HG03280 (cell line): Measurements from ENCODE around the gene PIK3AP1.
"Not testable (repeated sequence)": the region's sequence is repeated elsewhere in the genome, so short reads cannot be mapped to it uniquely, and the experiment has no call there.

Experiments
- ATAC-seq: cut with Tn5 transposase; IDR thresholded peaks from one replicate; pipeline ENCODE4 v1.9.1; 2021; ENCODE audit warnings: mild to moderate bottlenecking, moderate library complexity; ENCODE audit not compliant: unreplicated experiment

Gene PIK3AP1

DNA sequence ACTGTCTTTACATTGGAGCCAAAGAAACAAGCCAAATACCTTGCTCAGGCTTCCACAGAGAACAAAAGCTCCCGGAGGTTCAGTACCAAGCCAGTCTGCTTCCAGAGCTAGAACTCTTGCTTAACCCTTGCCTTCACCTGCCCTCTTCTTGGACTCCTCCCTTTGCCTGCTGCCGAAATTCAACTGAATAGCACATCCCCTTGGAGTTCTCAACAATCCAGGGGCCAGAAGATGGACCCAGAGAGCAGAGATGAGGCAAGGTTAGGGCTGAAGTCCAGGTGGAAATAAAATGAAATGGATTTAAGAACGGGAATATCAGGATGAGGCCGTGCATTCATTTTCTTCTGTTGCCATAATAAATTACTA is 876 bp upstream of the PIK3AP1 start:
- ATAC-seq, result no peak

DNA sequence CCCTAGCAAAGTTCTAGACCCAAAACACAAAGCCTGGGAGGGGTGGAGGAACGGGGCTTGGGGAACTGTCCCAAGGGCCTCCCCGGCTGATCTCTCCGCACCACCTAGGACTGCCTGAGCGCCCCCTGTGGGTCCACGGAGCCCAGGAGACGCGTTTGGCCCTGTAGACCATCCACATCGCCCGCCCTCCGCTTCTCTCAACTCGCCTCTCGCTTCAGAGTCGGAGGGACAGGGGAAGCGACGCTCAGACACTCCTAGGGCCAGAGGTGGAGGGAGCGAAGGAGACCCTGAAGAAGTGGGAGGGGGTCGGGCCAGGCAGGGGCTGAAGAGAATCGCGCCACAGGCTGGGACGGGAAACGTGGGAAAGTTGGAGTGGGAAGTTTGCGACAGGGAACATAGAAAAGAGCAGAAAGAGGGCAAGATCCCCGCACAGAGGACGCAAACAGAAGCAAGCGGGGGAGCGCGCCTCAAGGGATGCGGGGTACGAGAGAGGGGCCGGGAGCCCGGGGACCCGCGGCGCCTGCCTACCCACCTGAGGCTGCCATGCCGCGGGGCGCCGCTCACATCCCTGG is 378 bp downstream of the PIK3AP1 start:
- peak; percentile 64 for ATAC-seq

DNA sequence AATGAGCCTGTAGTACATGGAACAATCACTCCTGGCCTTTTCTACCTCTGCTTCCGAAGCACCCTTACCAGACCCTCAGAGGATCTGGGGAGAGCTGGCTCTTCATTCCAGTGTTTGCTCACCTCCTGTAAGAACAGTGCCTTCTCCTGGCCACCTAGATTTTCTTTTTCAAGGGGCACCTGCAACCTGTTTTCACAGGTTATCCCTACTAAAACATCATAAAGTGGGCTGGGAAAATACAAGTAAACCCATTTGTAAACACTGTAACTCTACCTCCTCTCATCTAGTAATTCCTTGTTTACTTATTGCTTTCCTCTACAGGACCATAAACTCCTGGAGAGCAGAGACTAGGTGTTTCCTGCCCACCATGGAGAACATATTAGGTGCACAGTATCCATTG is 1.1 kb downstream of the PIK3AP1 start:
- no peak for ATAC-seq

DNA sequence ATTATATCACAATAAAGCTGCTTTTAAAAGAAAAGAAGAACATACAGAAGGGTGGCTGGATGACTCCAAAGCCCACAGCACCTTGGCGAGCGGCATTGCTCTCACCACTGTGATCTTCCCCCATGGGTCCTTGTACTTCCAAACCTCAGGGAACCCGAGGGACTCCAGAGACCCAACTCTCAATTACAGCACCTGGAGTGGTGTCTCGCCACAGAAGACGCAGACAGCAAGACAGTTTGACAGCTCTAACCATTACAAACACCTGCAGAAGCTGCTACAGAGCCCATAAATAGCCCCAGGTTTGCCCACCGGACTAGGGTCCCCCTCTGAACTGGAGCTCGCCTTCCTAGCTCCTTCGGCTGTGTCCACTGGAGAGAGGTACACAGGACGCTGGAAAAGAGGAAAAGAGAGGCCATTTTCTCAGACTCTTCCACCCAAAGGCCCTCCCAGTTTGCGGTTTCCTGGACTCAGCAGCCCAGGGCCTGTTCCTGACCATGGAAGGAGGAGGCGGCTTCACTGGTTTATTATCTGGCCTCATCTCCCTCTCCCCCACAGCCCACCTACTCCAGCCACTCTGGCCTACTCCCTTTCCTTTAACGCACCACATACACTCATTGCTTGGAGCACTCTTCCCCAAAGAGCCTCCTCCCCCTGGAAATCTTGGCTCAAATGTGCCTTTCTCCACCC is 1.9 kb downstream of the PIK3AP1 start:
- ATAC-seq, result no peak

DNA sequence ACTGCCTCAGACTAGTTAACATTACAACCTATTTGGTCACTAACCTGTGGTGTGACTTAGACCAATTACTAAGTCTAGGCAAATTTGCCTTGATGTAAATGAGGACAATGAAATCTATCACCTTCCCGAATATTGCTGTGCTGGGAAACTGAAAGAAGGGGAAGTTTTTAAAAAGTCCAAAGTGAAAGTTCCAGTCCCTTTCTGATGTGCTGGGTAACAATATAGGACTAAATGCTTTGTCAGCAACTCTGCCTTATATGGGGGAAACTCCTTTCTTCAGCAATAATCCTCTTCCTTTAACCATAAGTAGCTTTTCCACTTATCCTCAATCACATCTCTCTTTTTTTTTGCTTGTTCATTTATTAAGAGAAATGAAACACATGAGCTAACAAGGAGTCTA is 3.9 kb downstream of the PIK3AP1 start:
- no peak for ATAC-seq

DNA sequence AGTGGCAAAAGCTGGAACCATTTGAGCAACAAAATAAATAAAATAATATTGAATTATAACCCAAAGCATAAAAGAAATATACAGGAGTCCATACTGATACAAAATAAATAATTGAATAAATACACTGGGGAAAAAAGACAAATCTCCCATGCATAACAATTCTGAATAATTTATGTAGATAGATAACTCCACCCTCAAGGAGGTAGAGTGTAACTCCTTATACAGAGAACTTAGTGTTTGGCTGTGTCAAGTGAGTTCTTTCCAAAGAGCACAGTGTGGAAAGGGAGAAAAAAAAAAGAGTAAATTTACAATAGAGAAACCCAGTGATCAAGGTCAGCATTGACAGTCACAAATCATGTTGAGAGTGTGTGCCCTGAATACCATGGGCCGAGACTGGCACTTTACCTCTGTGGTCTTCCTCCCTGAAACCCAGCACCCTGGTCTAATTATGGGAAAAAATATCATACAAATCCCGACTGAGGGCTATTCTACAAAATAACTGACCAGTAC is 5.5 kb downstream of the PIK3AP1 start:
- ATAC-seq, result no peak

DNA sequence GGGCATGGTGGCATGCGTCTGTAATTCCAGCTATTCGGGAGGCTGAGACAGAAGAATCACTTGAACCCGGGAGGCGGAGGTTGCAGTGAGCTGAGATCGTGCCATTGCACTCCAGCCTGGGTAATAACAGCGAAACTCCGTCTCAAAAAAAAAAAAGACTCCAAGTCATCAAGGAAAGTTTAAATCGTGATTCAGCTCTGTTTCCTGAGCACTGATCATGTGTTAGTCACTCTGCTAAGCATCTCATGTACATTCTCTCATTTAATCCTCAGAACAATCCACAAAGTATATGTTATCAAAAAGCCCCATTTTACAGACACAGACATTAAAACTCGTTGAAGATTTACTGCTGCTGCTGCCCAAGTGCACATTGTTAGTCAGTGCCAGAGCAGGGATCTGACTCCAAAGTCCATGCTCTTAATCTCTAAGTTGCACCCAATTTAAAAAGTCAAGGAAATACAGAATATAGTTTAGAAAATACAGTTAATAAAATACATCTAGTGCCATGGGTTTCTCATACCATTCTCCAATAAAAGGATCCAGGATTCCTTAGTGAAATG is 6.2 kb downstream of the PIK3AP1 start:
- ATAC-seq, result no peak

DNA sequence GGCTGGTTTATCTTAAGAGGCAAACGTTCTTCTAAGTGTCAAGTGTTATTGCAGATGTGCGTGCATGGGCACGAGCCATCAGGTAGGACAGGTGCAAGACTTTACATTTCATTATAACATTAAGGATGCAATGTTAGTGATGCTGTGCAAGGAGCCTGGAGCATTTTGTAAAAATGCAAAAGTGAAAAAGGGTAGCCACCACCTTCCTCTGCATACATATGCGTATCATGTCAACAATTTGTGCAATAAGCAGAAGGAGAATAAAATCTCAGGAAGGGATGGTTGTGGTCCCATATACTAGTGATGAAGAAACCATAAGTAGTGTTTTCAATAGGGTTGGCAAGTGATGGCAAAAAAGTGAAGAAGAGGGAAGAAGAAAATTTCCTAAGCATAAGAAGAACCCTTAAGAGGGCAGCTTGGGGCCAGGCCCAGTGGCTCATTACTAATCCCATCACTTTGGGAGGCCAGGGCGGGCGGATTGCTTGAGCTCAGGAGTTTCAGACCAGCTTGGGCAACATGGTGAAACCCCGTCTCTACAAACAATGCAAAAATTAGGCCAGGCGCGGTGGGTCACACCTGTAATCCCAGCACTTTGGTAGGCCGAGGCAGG is 7.5 kb downstream of the PIK3AP1 start:
- ATAC-seq, result no peak

DNA sequence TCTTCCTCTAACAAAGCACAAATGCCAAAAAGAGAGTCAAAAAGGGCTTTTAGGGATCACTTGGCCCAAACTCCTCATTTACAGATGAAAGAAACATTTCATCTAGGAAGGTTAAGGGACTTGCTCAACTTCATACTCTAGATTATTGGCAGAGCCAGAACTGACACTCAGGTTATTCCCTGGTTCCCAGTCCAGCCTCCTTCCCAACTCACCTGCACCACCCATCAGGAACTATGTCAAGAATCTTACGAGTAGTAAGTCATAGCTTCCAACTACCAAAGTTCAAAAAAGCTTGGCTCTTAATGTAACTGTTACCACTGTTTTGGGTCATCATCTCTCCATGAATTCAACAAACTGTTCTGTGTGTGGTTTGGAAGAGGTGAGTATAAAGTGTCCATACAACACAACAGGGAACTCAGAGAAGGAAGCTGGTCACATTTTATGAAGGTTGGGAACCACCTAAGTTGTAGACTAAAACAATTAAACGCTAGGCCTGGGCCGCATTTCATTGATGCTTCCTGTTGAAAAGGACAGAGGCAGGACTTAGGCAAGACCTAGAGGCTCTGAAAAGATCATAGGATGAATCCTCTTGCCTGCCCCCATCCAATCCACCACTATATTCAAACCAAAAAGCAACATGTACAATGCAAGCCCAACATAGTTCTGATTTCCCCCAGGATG is 9.1 kb downstream of the PIK3AP1 start:
- no peak for ATAC-seq

DNA sequence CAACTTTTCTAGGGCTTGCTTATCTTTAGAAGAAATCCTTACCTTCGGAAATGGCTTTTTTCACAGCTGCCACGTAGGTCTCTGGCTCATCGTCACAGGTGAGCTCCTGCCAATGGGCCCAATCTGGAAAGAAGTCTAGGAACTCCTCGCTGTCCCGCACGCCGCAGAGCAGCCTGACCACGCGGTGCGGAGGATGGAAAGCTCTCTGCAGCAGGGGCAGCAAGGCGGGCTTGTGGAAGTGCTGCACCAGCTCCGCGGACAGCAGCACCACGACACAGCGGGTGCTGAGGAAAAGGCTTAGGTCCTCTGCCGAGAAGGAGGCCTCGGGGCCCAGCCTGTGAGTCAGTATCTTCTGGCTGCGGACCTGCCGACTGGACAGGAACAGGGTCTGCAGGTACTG is 10.8 kb downstream of the PIK3AP1 start:
- no peak for ATAC-seq

DNA sequence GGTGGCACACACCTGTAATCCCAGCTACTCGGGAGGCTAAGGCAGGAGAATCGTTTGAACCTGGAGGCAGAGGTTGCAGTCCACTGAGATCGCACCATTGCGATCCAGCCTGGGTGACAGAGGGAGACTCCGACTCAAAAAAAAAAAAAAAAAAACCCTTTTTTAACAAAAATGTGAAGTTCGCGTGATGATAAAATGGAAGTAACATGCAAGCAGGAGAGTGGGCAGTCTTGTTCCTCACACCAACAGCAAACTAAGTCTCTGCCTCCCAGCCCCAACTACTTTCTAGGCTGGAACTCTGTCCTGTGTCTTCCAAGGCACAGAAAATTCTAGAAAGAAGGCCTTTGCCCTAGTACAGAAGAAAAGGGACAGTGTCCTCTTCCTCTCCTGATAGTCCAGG is 11.3 kb downstream of the PIK3AP1 start:
- no peak for ATAC-seq

DNA sequence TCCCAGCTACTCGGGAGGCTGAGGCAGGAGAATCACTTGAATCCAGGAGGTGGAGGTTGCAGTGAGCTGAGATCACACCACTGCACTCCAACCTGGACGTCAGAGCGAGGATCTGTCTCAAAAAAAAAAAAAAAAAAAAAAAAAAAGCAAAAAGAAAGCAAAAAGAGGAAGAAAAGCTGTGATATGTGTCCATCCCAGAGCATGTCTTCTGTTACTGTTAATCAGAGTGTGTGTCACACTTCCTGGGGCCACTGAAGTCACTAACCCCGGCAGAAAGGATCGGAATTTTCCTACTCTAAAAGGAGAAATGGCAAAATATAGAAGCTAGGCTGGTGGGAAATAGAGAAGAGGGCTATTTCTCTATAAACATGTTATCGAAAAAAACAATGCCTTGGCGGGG is 11.9 kb downstream of the PIK3AP1 start:
- no peak for ATAC-seq

DNA sequence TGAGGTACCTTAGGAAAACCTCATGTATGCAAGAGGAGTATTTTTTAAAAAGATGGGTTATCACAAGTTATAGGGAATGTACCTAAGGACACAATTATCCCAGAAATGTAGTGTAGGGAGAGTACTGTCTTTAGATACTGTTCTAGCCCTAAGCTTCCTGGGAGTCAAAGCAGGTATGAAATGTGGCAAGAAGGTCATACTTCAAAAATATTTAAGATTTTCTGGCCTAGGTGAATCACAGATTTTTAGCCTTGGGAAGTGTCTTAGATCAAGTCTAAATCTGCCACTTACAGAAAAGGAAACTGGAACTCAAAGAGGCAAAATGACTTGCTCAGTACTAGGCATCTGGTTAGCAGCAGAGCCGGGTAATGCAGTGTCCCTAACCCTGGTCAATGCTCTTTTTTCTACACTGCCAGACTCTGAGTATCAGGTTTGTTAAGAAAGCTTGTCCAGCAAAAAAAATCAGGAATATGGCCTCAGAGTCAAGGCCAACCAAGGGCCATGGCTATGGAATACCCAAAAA is 13.9 kb downstream of the PIK3AP1 start:
- ATAC-seq, result no peak

DNA sequence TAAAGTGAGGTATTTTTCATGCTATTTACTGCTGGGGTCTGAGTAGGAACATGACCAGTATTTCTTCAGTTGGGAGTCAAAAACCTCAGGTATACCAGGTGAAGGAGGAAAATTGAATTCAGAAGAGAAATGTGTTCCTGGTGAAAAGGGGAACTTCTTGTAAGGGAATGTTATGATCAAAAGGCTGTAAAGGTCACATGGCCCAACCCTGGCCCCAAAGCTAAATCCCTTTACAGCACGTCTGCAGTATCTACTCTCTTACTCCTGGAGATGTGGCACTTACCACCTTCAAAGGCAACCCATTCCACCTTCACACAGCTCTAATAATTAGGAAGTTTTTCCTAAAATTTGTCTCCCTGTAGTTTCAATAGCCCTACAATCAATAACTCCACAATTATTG is 15.2 kb downstream of the PIK3AP1 start:
- ATAC-seq, result no peak

DNA sequence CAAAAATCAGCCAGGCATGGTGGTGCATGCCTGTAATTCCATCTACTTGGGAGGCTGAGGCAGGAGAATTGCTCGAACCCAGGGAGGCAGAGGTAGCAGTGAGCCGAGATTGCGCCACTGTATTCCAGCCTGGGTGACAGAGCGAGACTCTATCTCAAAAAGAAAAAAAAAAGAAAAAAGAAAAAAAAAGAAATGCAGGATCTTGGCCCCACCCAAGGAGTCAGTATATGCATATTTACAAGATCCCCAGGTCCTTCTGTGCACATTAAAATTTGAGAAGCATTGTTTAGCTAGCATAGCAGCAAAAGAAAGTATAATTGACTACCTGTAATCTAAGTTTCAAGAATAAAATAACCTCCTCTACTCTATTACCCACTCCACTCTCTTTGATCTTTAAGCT is 15.8 kb downstream of the PIK3AP1 start:
- no peak for ATAC-seq

DNA sequence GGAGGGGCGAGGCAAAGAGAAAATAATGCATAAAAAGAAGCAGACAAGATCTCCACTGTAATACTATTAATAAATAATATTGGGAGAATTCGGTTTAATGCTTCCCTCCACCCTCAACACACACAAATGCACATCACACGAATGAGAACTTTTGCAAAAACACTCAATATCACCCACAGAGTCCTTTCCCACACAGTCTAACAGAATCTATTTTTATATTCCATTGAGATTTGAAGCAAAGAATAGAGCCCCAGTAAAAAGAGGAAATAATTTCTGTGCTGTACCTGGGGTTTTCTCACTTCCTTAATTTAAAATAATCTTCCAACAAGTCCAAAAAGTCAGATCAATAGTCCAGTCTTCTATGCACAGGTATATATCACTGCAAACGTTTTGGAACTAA is 17.0 kb downstream of the PIK3AP1 start:
- ATAC-seq, result no peak

DNA sequence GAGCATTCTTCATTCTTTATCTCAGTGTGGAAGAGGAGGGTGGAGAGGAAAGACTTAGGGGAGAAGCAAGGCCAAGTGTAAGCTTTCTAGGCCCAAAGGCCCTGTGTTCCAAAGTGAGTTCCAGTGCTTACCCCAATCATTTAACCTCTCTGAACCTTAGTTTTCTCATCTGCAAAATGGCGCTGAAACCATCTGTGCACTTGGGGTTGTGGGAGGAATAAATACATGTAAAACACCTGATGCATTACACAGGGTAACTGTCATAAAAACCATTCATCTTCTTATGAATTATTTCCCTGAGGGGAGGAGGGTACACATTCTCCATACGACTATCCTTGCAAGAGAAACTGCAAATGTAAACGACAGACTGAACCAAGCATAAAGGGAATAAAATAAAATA is 19.0 kb downstream of the PIK3AP1 start:
- no peak for ATAC-seq

DNA sequence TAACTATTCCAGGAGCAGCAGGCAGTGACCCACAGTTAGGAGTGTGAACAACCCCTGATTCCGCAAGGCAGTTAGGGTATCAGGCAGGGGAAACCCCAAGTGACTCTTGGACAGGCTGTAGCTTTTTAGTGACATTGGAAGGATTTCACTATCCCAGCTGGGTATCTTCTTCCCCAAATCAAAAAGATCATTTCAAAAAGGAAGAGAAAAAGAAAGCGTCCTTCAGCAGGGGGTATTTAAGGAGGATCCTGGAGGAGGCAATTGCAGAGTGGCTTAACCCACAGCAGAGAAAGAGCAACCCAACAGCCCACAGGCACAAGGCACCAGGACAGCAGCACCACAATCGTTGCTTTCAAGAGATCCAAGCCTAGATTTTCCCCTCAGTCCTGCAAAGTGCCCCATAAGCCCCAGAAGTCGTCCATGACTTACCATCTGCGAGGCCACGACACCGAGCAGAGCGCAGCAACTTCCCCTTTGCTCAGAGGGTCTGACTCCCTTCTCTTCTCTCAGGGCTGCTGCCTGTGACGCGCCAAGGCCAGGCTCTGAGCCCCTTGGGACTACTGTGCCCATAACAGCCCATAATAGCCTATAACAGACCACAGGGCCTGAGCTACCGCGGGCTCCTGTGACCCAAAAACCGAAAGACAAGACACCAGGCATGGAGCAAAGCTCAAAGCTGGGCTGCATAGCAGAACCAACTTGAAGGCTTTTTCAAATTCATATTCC is 19.8 kb downstream of the PIK3AP1 start:
- peak; percentile 68 for ATAC-seq

DNA sequence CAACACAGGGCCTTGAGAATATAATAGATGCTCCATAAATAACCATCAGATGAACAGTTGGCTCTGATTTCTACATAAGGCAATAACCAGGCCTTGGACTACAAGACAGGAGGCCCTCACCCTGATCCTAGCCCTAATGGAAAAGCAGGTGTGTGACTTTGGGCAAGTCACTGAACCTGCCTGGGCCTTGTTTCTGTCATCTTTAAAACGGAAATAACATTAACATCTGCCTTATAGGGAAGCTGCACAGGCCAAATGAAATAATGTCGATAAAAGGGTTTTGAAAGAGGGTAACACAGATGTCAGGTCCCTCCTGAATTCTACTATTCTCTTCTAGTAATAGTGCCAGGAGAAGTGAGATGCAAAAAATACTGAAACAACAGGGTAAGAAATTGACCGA is 20.7 kb downstream of the PIK3AP1 start:
- no peak for ATAC-seq

DNA sequence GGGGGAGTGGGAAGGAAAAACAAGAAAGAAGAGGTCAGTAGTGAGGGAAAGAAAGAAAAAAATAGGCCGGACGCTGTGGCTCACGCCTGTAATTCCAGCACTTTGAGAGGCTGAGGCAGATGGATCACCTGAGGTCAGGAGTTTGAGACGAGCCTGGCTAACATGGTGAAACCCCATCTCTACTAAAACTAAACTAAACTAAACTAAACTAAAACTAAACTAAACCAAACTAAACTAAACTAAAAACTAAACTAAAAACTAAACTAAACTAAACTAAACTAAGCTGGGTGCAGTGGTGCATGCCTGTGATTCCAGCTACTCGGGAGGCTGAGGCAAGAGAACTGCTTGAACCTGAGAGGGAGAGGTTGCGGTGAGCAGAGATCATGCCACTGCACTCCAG is 22.0 kb downstream of the PIK3AP1 start:
- not testable (repeated sequence) for ATAC-seq

DNA sequence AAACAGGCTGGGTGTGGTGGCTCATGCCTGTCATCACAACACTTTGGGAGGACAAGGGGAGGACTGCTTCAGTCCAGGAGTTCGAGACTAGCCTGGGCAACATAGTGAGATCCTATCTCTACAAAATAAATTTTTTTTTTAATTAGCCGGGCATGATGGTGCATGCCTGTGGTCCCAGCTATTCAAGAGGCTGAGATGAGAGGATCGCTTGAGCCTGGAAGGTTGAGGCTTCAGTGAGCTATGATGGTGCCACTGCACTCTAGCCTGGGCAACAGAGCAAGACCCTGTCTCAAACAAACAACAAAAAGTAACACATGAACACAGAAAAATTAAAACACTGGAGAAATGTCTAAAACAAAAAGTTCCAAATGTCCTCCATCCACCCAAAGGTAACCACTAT is 22.9 kb downstream of the PIK3AP1 start:
- ATAC-seq, result no peak
